NCI-H526 treated with DMSO at 0.1 percent for 48 hours (cell line): ENCODE results near the gene CELSR1.
"Not testable (repeated sequence)": the region's sequence is repeated elsewhere in the genome, so short reads cannot be mapped to it uniquely, and the experiment has no call there.

ENCODE experiments used
- DNase-seq: peaks from one replicate; lab custom pipeline; 2025; lab: John Stamatoyannopoulos, UW

Gene CELSR1

GRCh38 chr22:46320166-46320710 is 217.2 kb downstream of the CELSR1 start:
- no peak for DNase-seq

- no peak for DNase-seq
Observed at GRCh38 chr22:46319319-46319718, 218.1 kb downstream of the CELSR1 start.

- no peak for DNase-seq
Observed at GRCh38 chr22:46318576-46318975, 218.8 kb downstream of the CELSR1 start.

GRCh38 chr22:46317646-46318045 is 219.8 kb downstream of the CELSR1 start:
- DNase-seq: no peak

- no peak for DNase-seq
Observed at GRCh38 chr22:46315976-46316375, 221.4 kb downstream of the CELSR1 start.

GRCh38 chr22:46312848-46313247 is 224.6 kb downstream of the CELSR1 start:
- not testable (repeated sequence) for DNase-seq

- DNase-seq: no peak
Observed at GRCh38 chr22:46312056-46312455, 225.4 kb downstream of the CELSR1 start.
